Heart left ventricle (tissue), 16 donors: ENCODE data around the gene TUSC7. TPM values are rescaled to one million over a fixed set of nuclear protein-coding genes. Genes with fewer than 3 reads are reported as not detected.

Experiments
- ATAC-seq, 4 donors: fragments of 200-7000 bp; cut with Tn5 transposase; one replicate each; pipeline ENCODE4 v1.9.1; 2020 to 2022; ENCODE audit warnings: moderate library complexity in 4 of 4, mild to moderate bottlenecking in 3 of 4, moderate number of reproducible peaks in 1 of 4
- DNase-seq, 5 donors: peaks; one replicate each; pipeline ENCODE4 v3.0.0-alpha.2; 2020
- H3K27ac ChIP-seq, 12 donors: fragments of 200-600 bp; sonication (generic) in 4 of 12; one replicate each; pipeline versions ENCODE4 v1.5.0 to v1.8.0; 2016 to 2022; ENCODE audit warnings: mild to moderate bottlenecking in 2 of 12
- H3K27me3 ChIP-seq, 9 donors: fragments of 200-600 bp; sonication (generic) in 2 of 9; one replicate each; pipeline versions ENCODE4 v1.5.1 to v1.8.0; 2016 to 2022; ENCODE audit warnings: mild to moderate bottlenecking in 3 of 9
- H3K36me3 ChIP-seq, 9 donors: fragments of 200-600 bp; sonication (generic) in 2 of 9; one replicate each; pipeline versions ENCODE4 v1.5.0 to v1.8.0; 2018 to 2022; ENCODE audit warnings: mild to moderate bottlenecking in 2 of 9
- H3K4me1 ChIP-seq, 12 donors: fragments of 200-600 bp; sonication (generic) in 4 of 12; one replicate each; pipeline versions ENCODE4 v1.5.0 to v1.8.0; 2016 to 2022; ENCODE audit warnings: mild to moderate bottlenecking in 3 of 12
- H3K4me3 ChIP-seq, 12 donors: fragments of 200-600 bp; sonication (generic) in 4 of 12; one replicate each; pipeline versions ENCODE4 v1.5.0 to v1.8.0; 2017 to 2022; ENCODE audit warnings: mild to moderate bottlenecking in 9 of 12, moderate library complexity in 4 of 12
- H3K9me3 ChIP-seq, 12 donors: fragments of 200-600 bp; sonication (generic) in 4 of 12; one replicate each; pipeline versions ENCODE4 v1.5.0 to v1.8.0; 2016 to 2022; ENCODE audit warnings: mild to moderate bottlenecking in 1 of 12
- CTCF ChIP-seq, 12 donors: fragments of 200-600 bp; sonication (generic) in 4 of 12; IDR thresholded peaks; one replicate each; pipeline versions ENCODE4 v1.5.0 to v1.8.0; 2018 to 2022; ENCODE audit warnings: antibody characterized with exemption in 12 of 12, mild to moderate bottlenecking in 5 of 12
- POLR2A ChIP-seq, 2 donors: fragments of 450-650 bp; IDR thresholded peaks; one replicate each; pipeline ENCODE4 v1.6.1; 2017; ENCODE audit warnings: antibody characterized with exemption in 2 of 2, mild to moderate bottlenecking in 2 of 2, moderate library complexity in 2 of 2
- WGBS, 4 donors: extraction: QIAGEN DNeasy Blood & Tissue Kit in 2 of 4; methylation state at CpG; one replicate each; pipeline versions ENCODE4 v1.1.5 to v1.1.7; 2013 to 2018; 5-methylcytosine and 5-hydroxymethylcytosine counted together
- intact Hi-C, 10 donors: fragments of 100-400 bp; cut with DNase I; formaldehyde crosslinking; loops; one replicate each; pipeline versions ENCODE4 v1.11.1 to v1.14.2; 2022
- polyA plus RNA-seq, 2 donors: library from polyadenylated mRNA; stranded (reverse); fragments of 200-250 nt; gene quantifications; one replicate each; pipeline ENCODE4 v1.2.3, GENCODE V29; 2013
- total RNA-seq, 9 donors: library from RNA; depleted of rRNA in 2 of 9; stranded (reverse); fragments of >200 nt in 2 of 9; fragmentation: NEBNext Ultra II Directional in 3 of 9; extraction: Animal tissue kit (Norgen Biotek cat#: 25700) in 3 of 9; gene quantifications; one replicate each; pipeline versions ENCODE4 v1.1.0 to v1.2.4, GENCODE V29; 2016 to 2023
- donor health status: ischemic (EF 13 %, LVEDD 7.1; RV severe dilation, severe dysfunction).
- donor health status: healthy with polysubstance abuse.
- donor health status: DM: no; HTN: yes; CAD: no.
- donor health status: DM: no; HTN: no; CAD: no.
- donor health status: ischemic (EF 25% LVEDD 6.9; RV normal size, moderate dysfunction).
- donor health status: ischemic (EF 25% LVEDD 5.7; RV mildly dilated, moderate dysfunction).
- donor health status: healthy.
- donor health status: DM: yes; HTN: yes; CAD: no.
- donor health status: ischemic (EF 35%, LVEDD 5.7; RV mildly dilated, moderate dysfunction).
- donor health status: nonischemic (EF 11% LVEDD 7.7; RV severe dilation, severe dysfunction).
- donor health status: DM: yes; HTN: yes; CAD: no.
- donor health status: PGD.
- donor health status: ischemic (EF 29% LVEDD 5.4; RV normal size, mild dysfunction).
- donor health status: nonischemic (EF 23%, LVEDD 6.1; RV moderate dilation, normal function).

The TUSC7 gene
- total and polyA plus RNA-seq, 11 donors: not detected

- H3K9me3 ChIP-seq: no peaks in the 10 kb centered on the region
- DNase-seq: no peak
- intact Hi-C loops: no loop called here
- TF ChIP-seq POLR2A (IDR thresholded peaks at IDR 0.05) (no peak), CTCF (IDR thresholded peaks at IDR 0.05) (no peak)
- no peak for ATAC-seq
- H3K4me1 ChIP-seq: no peaks in the 10 kb centered on the region
- WGBS, 4 donors: 15 to 26% (median 18%) methylated on average over 3 of the region's 3 CpGs
- no peak overlapping the region for H3K27ac ChIP-seq
- no peaks in the 10 kb centered on the region for H3K36me3 ChIP-seq
- H3K4me3 ChIP-seq: no peak overlapping the region
- H3K27me3 ChIP-seq: peaks cover 0 to 3% (median 0%) of the 10 kb centered on the region in 9 donors
Measured at GRCh38 chr3:116749388-116749787, 39.8 kb downstream of the TUSC7 start.

DNA sequence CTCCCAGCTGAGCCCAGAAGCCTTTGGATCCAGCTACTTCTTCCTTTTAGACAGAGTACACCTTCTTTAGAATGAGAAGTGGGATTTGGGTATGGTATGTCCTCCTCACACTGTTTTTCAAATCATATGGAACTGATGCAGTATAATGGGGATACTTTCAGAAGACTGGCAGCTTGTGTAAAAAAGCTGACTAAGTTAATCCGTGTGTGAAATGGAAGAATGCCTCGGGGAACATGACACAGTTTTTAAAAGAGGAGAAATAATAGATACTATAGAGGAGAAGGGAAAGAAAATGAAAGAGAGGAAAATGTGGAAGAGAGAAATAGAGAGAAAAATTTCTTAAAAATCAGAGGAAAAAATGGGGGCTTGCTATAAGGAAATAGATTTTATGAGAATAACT lies 47.7 kb downstream of the TUSC7 start:
- H3K4me3 ChIP-seq: no peak overlapping the region
- peaks cover 0 to 3% (median 0%) of the 10 kb centered on the region in 12 donors for H3K4me1 ChIP-seq
- H3K27ac ChIP-seq: no peak overlapping the region
- ATAC-seq (no peak), DNase-seq (no peak)
- peaks cover 0 to 16% (median 3%) of the 10 kb centered on the region in 9 donors for H3K27me3 ChIP-seq
- WGBS, 4 donors: 32 to 50% (median 48%) methylated on average over 2 of the region's 2 CpGs
- no peaks in the 10 kb centered on the region for H3K36me3 ChIP-seq
- TF ChIP-seq CTCF (IDR thresholded peaks at IDR 0.05): no peak
- TF ChIP-seq POLR2A (IDR thresholded peaks at IDR 0.05): no peak
- intact Hi-C loops: loop anchor here in 5 of 10 donors (5.0 to 10.0 kb wide), 7 partner anchors 133 to 943 kb away; no protein-coding TSS in a partner anchor
- no peaks in the 10 kb centered on the region for H3K9me3 ChIP-seq

DNA sequence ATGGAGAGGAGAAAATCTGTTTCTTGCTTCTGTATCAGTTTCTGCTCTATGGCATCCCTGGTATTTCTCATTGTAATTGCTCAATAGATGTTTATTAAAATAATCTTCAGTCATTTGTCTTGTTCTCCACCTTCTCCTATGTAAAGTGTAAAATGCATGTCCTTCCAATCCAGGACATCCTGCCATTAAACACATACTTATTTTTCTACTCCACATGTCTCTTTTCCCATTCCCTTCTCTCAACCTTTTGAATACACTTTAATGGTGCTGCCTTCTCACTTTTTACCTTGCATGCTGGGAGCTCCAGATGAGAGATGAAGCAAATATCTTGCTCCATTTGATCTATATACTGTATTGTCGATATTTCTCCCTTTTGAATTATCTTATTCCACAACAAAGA lies 49.7 kb downstream of the TUSC7 start:
- 76 to 86% (median 77%) methylated on average over 1 of the region's 1 CpG for WGBS, 4 donors
- intact Hi-C loops: loop anchor here in 5 of 10 donors (5.0 to 10.0 kb wide), 7 partner anchors 135 to 945 kb away; no protein-coding TSS in a partner anchor

More for the DNA sequence above, 49.7 kb downstream of the TUSC7 start:
- Histone ChIP-seq H3K27me3 (peaks cover 0 to 16% (median 3%) of the 10 kb centered on the region in 9 donors), H3K4me1 (peaks cover 0 to 3% (median 0%) of the 10 kb centered on the region in 12 donors), H3K36me3 (no peaks in the 10 kb centered on the region), H3K27ac (no peak overlapping the region), H3K9me3 (no peaks in the 10 kb centered on the region), H3K4me3 (no peak overlapping the region)
- DNase-seq (no peak), ATAC-seq (no peak)
- TF ChIP-seq POLR2A (IDR thresholded peaks at IDR 0.05): no peak
- no peak for TF ChIP-seq CTCF (IDR thresholded peaks at IDR 0.05)
